Muscle of leg (tissue), 16 donors: ENCODE measurements around the gene DEFB116. TPM values are rescaled to one million over a fixed set of nuclear protein-coding genes. Genes with fewer than 3 reads are reported as not detected.
"Not testable (repeated sequence)": the region's sequence is repeated elsewhere in the genome, so short reads cannot be mapped to it uniquely, and the experiment has no call there.

Experiments used
- DNase-seq: peaks from one replicate; pipeline ENCODE4 v3.0.0; 2013
- H3K27ac ChIP-seq: one replicate; pipeline ENCODE4 v1.5.1; 2013; ENCODE audit warnings: mild to moderate bottlenecking, low read length, control low read depth
- H3K27me3 ChIP-seq: one replicate; pipeline ENCODE4 v1.6.1; 2013; ENCODE audit warnings: low read length; ENCODE audit not compliant: control insufficient read depth, insufficient read depth
- H3K36me3 ChIP-seq: one replicate; pipeline ENCODE4 v1.6.1; 2013; ENCODE audit warnings: low read length; ENCODE audit not compliant: control insufficient read depth, insufficient read depth
- H3K4me1 ChIP-seq: one replicate; pipeline ENCODE4 v1.6.1; 2013; ENCODE audit warnings: low read length; ENCODE audit not compliant: control insufficient read depth, insufficient read depth
- H3K4me3 ChIP-seq: one replicate; pipeline ENCODE4 v1.5.1; 2013; ENCODE audit warnings: low read length, control low read depth
- H3K9me3 ChIP-seq: replicated peaks from 2 replicates; pipeline ENCODE4 v1.6.1; 2013; ENCODE audit warnings: low read depth, low read length; ENCODE audit not compliant: control insufficient read depth
- WGBS: methylation state at CpG from one replicate; pipeline ENCODE4 v1.1.5; 2013; ENCODE audit warnings: missing lambda C conversion rate; ENCODE audit not compliant: insufficient coverage; 5-methylcytosine and 5-hydroxymethylcytosine counted together
- long read RNA-seq, 11 donors: transcript quantifications; one replicate each; lab custom pipeline, GENCODE V29; 2026
- polyA plus RNA-seq, 8 donors: library from polyadenylated mRNA; unstranded; fragments of 120-200 nt; gene quantifications; one replicate each; pipeline versions ENCODE4 v1.2.1 to v1.2.3, GENCODE V29; 2013; ENCODE audit warnings: inconsistent platforms in 1 of 8, low replicate concordance in 1 of 8; ENCODE audit not compliant: insufficient read length in 8 of 8, insufficient read depth in 1 of 8
- total RNA-seq: library from RNA; stranded (reverse); fragments of 120-200 nt; gene quantifications from one replicate; pipeline ENCODE4 v1.2.4, GENCODE V29; 2013

Gene DEFB116, protein sequence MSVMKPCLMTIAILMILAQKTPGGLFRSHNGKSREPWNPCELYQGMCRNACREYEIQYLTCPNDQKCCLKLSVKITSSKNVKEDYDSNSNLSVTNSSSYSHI
- total RNA-seq (not detected), polyA plus RNA-seq (1 to 10 TPM in 1 of 8 donors, not detected in 7; 1.0 TPM)
- long read RNA-seq, donor 1, result 0 reads
- long read RNA-seq, donor 2, result 0 reads
- long read RNA-seq, donor 3, result 0 reads
- long read RNA-seq, donor 4, result 0 reads
- long read RNA-seq, donor 5, result 0 reads
- long read RNA-seq, donor 6, result 0 reads
- long read RNA-seq, donor 7, result 0 reads
- long read RNA-seq, donor 8, result 0 reads
- long read RNA-seq, donor 9, result 0 reads
- long read RNA-seq, donor 10, result 0 reads
- long read RNA-seq, donor 11, result 0 reads

DNA sequence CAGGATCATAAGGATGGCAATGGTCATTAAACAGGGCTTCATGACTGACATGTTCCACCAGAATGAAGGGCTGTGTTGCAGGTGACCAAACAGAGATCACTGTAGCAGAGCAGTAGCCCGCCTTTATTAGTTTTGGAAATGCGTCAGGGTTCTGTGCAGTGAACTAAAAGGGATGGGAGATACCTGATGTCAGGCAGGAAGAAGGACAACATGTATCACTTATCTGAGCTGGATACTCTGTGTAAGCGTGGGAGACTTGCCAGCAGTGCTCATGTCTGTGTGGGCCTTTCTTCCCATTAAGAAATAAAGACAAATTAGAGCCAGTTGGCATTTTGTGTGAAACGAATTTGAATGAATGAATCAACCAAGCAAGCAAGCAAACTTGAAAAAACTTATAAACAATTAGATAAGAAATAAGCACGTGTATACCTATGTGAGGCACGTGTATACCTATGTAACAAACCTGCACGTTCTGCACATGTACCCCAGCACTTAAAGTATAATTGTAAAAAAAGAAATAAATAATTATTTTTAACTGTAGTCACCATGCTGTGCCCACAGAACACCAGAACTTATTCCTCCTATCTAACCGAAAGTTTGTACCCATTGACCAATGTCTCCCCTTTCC is at the start of gene DEFB116:
DEFB116 (minus strand) TSS at position 51 of the 628 bp plus-strand sequence; CDS start at position 51, 0 bp downstream.
- no peaks in the 10 kb centered on the region for H3K4me1 ChIP-seq
- H3K27ac ChIP-seq, result no peak within 1 kb of the TSS
- no peak for DNase-seq
- no peaks in the 10 kb centered on the region for H3K27me3 ChIP-seq
- no peaks in the 10 kb centered on the region for H3K36me3 ChIP-seq
- 62% methylated on average over 3 of the region's 8 CpGs for WGBS
- peaks cover 22% of the 10 kb centered on the region for H3K9me3 ChIP-seq
- H3K4me3 ChIP-seq, result no peak within 1 kb of the TSS

DNA sequence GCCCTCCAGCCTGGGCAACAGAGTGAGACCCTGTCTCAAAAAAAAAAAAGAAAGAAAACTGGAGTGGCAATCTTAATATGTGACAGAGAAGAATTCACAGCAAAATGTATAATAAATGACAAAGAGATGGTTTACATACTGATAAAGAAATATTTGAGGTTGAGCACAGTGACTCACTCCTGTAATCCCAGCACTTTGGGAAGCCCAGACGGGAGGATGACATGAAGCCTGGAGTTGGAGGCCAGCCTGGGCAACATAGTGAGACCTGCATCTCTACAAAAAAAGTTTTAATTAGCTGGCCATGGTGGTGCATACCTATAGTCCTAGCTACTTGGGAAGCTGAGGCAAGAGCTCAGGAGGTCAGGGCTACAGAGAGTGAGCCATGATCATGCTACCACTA is 47.6 kb upstream of the DEFB116 start:
- H3K9me3 ChIP-seq, result peaks cover 14% of the 10 kb centered on the region
- H3K36me3 ChIP-seq, result no peaks in the 10 kb centered on the region
- DNase-seq, result no peak
- H3K4me1 ChIP-seq, result no peaks in the 10 kb centered on the region
- H3K4me3 ChIP-seq, result no peak overlapping the region
- no peak overlapping the region for H3K27ac ChIP-seq
- WGBS, result no CpG with 5 or more reads among the region's 1 CpG
- H3K27me3 ChIP-seq, result no peaks in the 10 kb centered on the region

DNA sequence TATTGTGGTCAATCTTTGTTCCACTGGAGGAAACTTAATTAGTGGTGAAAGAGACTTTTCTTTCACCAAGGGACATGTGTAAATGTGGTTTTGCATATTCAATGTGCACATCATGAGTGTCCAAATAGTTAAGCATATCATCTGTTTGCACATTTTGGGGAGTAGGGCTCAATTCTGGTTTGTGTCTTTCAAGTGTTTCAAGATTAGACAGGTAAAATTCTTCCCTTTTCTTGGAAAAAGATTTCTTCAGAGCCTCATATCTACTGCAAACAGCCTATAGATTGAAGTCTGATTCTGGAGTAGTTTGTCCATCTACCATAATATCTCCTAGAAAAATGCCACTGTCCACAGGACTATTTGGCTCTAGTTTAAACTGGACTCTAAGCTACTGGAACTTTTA is 33.1 kb upstream of the DEFB116 start:
- Histone ChIP-seq H3K4me1 (no peaks in the 10 kb centered on the region), H3K27ac (no peak overlapping the region), H3K9me3 (peaks cover 5% of the 10 kb centered on the region), H3K36me3 (no peaks in the 10 kb centered on the region), H3K4me3 (no peak overlapping the region), H3K27me3 (no peaks in the 10 kb centered on the region)
- no peak for DNase-seq

DNA sequence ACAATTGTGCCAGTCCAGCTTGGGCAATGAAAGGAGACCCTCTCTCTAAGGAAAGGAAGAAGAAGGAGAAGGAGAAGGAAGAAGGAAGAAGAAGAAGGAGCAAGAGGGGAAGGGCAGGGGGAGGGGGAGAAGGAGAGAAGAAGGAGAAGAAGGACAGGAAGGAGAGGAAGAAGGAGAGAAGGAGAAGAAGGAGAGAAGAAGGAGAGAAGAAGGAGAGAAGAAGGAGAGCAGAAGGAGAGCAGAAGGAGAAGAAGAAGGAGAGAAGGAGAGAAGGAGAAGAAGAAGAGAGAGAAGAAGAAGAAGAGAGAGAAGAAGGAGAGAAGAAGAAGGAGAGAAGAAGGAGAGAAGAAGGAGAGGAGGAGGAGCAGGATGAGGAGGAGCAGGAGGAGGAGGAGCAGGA is 22.5 kb upstream of the DEFB116 start:
- no peak for DNase-seq
- Histone ChIP-seq H3K4me1 (no peaks in the 10 kb centered on the region), H3K4me3 (no peak overlapping the region), H3K36me3 (no peaks in the 10 kb centered on the region), H3K9me3 (peaks cover 16% of the 10 kb centered on the region), H3K27ac (no peak overlapping the region), H3K27me3 (no peaks in the 10 kb centered on the region)

DNA sequence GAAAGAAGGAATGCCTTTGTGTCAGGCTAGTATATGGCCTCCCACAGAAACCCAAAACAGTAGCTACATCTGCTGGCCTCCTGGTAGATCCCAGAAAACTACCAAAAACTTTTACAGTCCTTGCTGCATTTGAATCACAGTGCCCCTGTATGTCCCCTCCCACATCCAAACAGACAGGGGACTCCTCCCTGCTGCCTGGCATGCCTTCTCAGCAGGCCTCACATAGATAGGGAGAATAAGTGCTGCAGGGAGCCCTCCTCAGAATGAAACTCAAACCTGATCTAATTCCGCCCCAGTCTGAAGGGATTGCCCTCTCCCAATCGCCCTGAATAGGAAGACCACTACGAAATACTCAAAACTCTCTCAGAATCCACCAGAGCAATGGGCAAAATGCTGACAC is 14.1 kb upstream of the DEFB116 start:
- DNase-seq, result no peak
- Histone ChIP-seq H3K27me3 (no peaks in the 10 kb centered on the region), H3K27ac (no peak overlapping the region), H3K9me3 (peaks cover 21% of the 10 kb centered on the region), H3K4me1 (no peaks in the 10 kb centered on the region), H3K36me3 (no peaks in the 10 kb centered on the region), H3K4me3 (no peak overlapping the region)
- WGBS, result 39% methylated on average over 3 of the region's 3 CpGs

DNA sequence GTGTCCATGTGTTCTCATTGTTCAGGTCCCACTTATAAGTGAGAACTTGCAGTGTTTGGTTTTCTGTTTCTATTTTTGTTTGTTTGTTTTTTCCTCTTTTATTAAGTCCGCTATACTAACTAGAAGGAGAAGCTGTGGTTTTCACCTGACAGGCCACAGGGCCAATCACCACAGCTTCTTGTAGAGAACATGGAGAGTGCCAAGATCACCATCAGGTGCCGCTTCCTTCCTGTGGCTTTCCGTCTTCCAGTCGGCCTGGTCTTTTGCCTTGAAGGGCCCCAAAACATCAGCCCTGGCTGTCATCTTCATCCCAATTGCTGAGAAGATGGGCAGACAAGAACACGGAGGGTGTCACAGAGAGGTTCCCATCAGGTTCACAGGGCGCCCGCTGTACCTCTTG is 23.4 kb downstream of the DEFB116 start:
- WGBS, result 82% methylated on average over 6 of the region's 7 CpGs
- not testable (repeated sequence) for H3K27ac ChIP-seq, H3K4me3 ChIP-seq, H3K4me1 ChIP-seq, H3K27me3 ChIP-seq, DNase-seq, H3K36me3 ChIP-seq
- peaks cover 14% of the 10 kb centered on the region for H3K9me3 ChIP-seq

DNA sequence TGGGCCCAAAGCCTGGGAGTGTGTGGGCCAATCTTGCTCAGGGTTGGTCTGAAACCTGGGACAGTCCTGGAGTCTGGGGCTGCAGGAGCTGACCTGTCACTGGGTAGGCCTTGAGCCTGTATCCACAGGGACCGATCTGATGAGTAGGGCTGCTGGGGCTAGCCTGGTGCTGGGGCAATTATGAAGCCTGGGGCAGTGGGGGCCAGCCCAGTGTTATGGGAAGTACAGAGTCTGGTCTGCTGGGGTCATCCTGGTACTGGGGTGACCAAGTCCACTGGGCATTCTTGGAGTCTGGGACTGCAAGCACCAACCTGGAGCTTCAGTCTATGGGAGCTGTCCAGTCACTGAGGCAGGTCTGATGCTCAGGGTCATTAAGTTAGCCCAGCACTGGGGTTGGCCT is 30.2 kb downstream of the DEFB116 start:
- H3K4me1 ChIP-seq, result no peaks in the 10 kb centered on the region
- H3K4me3 ChIP-seq, result no peak overlapping the region
- no peaks in the 10 kb centered on the region for H3K36me3 ChIP-seq
- H3K27me3 ChIP-seq, result no peaks in the 10 kb centered on the region
- H3K9me3 ChIP-seq, result peaks cover 22% of the 10 kb centered on the region
- no peak overlapping the region for H3K27ac ChIP-seq
- no peak for DNase-seq
- WGBS, result 75% methylated on average over 1 of the region's 1 CpG

DNA sequence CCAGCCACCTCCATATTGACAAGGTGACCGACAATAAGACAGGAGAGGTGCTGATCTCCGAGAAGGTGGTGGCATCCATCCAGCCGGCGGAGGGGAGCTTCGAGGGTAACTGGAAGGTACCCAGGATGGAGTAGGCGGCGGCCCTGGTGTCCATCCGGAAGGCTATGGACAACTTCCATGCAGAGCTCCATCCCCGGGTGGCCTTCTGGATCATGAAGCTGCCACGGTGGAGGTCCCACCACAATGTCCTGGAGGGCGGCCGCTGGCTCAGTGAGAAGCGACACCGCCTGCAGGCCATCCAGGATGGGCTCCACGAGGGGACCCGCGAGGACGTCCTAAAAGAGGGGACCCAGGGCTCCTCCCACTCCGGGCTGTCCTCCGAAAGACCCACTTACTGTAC is 33.9 kb downstream of the DEFB116 start:
- H3K4me3 ChIP-seq, result no peak overlapping the region
- no peak overlapping the region for H3K27ac ChIP-seq
- H3K4me1 ChIP-seq, result no peaks in the 10 kb centered on the region
- DNase-seq, result no peak
- no peaks in the 10 kb centered on the region for H3K27me3 ChIP-seq
- 75% methylated on average over 18 of the region's 20 CpGs for WGBS
- no peaks in the 10 kb centered on the region for H3K36me3 ChIP-seq
- H3K9me3 ChIP-seq, result peaks cover 43% of the 10 kb centered on the region

DNA sequence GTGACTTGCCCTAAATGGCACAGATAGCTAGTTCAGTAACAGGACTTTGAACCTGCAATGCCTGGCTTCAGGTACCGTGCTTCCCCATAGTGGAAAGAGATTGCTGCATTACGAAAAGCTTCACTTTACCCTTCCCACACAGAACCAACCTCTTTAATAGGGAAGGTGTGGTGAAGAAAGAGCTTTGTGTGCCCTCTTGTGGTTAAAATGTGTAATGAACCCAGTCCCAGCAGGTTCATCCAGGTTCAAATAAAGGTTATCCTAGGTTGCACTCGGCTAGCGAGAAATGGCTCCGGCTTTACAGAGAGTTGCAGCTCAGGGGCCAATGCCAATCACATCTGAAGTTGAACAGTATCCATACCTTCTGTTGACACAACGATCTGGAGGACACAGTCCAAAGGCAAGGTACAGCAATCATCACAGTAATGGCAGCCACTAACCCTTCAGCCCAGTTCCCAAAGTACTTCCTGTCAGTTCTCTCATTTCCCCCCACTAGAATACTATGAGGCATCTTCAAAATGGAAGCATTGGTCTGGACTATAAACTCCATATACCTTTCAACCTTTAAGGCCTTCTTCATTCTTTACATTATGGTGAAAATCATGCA is 48.0 kb downstream of the DEFB116 start:
- H3K27ac ChIP-seq, result no peak overlapping the region
- no peaks in the 10 kb centered on the region for H3K4me1 ChIP-seq
- no peak overlapping the region for H3K4me3 ChIP-seq
- no peak for DNase-seq
- H3K36me3 ChIP-seq, result no peaks in the 10 kb centered on the region
- H3K9me3 ChIP-seq, result peaks cover 38% of the 10 kb centered on the region
- no peaks in the 10 kb centered on the region for H3K27me3 ChIP-seq
- WGBS, result 75% methylated on average over 4 of the region's 6 CpGs

DNA sequence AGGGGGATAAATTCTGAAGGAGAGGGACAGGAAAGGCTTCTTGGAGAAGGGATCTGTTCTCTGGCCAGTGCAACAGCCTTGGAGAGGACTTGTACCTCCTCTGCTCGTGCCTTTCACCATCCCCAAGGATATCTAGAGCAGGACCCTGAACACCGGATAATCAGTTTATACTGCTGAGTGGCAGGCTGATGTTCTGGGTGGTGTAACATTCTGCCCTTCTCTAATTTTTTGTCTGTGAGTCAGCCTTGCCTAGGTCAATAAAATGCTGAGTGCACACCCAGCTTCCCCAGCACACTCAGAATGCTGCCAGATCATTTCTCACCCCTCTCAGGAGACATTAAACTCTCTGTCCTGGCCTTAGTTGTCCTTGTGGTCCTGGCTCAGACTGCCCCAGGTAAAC is 51.0 kb downstream of the DEFB116 start, which contains the start of gene DEFB115:
DEFB115 (plus strand) TSS at position 301 of the 400 bp plus-strand sequence; CDS start at position 301, 0 bp downstream.
- WGBS, result no CpG with 5 or more reads among the region's 2 CpGs
- Histone ChIP-seq H3K36me3 (no peaks in the 10 kb centered on the region), H3K4me3 (no peak within 1 kb of the TSS), H3K27ac (no peak within 1 kb of the TSS), H3K9me3 (peaks cover 41% of the 10 kb centered on the region), H3K27me3 (no peaks in the 10 kb centered on the region), H3K4me1 (no peaks in the 10 kb centered on the region)
- DNase-seq, result no peak
